Measurements from ENCODE around the gene ATXN7L2.

GRCh38 chr1:109470245-109470644 is 13.5 kb upstream of the ATXN7L2 start:
- TF ChIP-seq POLR2A (IDR thresholded peaks at IDR 0.05; ENCODE audit: low read length) (no peak), GATA1 (IDR thresholded peaks at IDR 0.05; ENCODE audit: low read depth, low read length) (no peak)
